ENCODE data around the gene CYP8B1.
"Not testable (repeated sequence)": the region's sequence is repeated elsewhere in the genome, so short reads cannot be mapped to it uniquely, and the experiment has no call there.

The CYP8B1 gene

GRCh38 chr3:42898896-42899675 is 23.4 kb upstream of the CYP8B1 start:
- TF ChIP-seq ZNF274 (IDR thresholded peaks at IDR 0.05; ENCODE audit: low read depth, low read length): no peak
- H3K4me3 ChIP-seq (ENCODE audit: low read length): no peak overlapping the region

- no peak overlapping the region for H3K4me3 ChIP-seq (ENCODE audit: low read length)
- TF ChIP-seq ZNF274 (IDR thresholded peaks at IDR 0.05; ENCODE audit: low read depth, low read length): no peak
These were observed 19.8 kb upstream of the CYP8B1 start for GRCh38 chr3:42895580-42895868.

GRCh38 chr3:42894698-42895579 is 19.3 kb upstream of the CYP8B1 start:
- no peak overlapping the region for H3K4me3 ChIP-seq (ENCODE audit: low read length)
- TF ChIP-seq ZNF274 (IDR thresholded peaks at IDR 0.05; ENCODE audit: low read depth, low read length): no peak

GRCh38 chr3:42892807-42893206 is 17.1 kb upstream of the CYP8B1 start:
- no peak for TF ChIP-seq ZNF274 (IDR thresholded peaks at IDR 0.05; ENCODE audit: low read depth, low read length)
- no peak overlapping the region for H3K4me3 ChIP-seq (ENCODE audit: low read length)

- no peak overlapping the region for H3K4me3 ChIP-seq (ENCODE audit: low read length)
- TF ChIP-seq ZNF274 (IDR thresholded peaks at IDR 0.05; ENCODE audit: low read depth, low read length): no peak
These were observed 16.5 kb upstream of the CYP8B1 start for GRCh38 chr3:42892169-42892568.

- no peak for TF ChIP-seq ZNF274 (IDR thresholded peaks at IDR 0.05; ENCODE audit: low read depth, low read length)
- no peak overlapping the region for H3K4me3 ChIP-seq (ENCODE audit: low read length)
These were observed 15.4 kb upstream of the CYP8B1 start for GRCh38 chr3:42891042-42891441.

GRCh38 chr3:42887084-42887483 is 11.4 kb upstream of the CYP8B1 start:
- no peak overlapping the region for H3K4me3 ChIP-seq (ENCODE audit: low read length)
- TF ChIP-seq ZNF274 (IDR thresholded peaks at IDR 0.05; ENCODE audit: low read depth, low read length): no peak

- no peak overlapping the region for H3K4me3 ChIP-seq (ENCODE audit: low read length)
These were observed 10.7 kb upstream of the CYP8B1 start for GRCh38 chr3:42886294-42886822.

GRCh38 chr3:42884324-42884723 is 8.6 kb upstream of the CYP8B1 start:
- TF ChIP-seq ZNF274 (IDR thresholded peaks at IDR 0.05; ENCODE audit: low read depth, low read length): no peak
- H3K4me3 ChIP-seq (ENCODE audit: low read length): no peak overlapping the region

More at GRCh38 chr3:42886294-42886822, 10.7 kb upstream of the CYP8B1 start:
- TF ChIP-seq ZNF274 (IDR thresholded peaks at IDR 0.05; ENCODE audit: low read depth, low read length): no peak

- not testable (repeated sequence) for H3K4me3 ChIP-seq (ENCODE audit: low read length)
These were observed 7.7 kb upstream of the CYP8B1 start for GRCh38 chr3:42883251-42883930.

GRCh38 chr3:42880601-42881451 is 5.1 kb upstream of the CYP8B1 start:
- peak overlapping the region; percentile 56; the same call in 1 of the 2 replicates for H3K4me3 ChIP-seq (ENCODE audit: low read length)
- TF ChIP-seq ZNF274 (IDR thresholded peaks at IDR 0.05; ENCODE audit: low read depth, low read length): no peak

- no peak for TF ChIP-seq ZNF274 (IDR thresholded peaks at IDR 0.05; ENCODE audit: low read depth, low read length)
- H3K4me3 ChIP-seq (ENCODE audit: low read length): no peak overlapping the region
These were observed 4.5 kb upstream of the CYP8B1 start for GRCh38 chr3:42880183-42880582.

GRCh38 chr3:42877881-42878280 is 2.2 kb upstream of the CYP8B1 start:
- no peak for TF ChIP-seq ZNF274 (IDR thresholded peaks at IDR 0.05; ENCODE audit: low read depth, low read length)
- H3K4me3 ChIP-seq (ENCODE audit: low read length): no peak overlapping the region
